NT2/D1 (cell line): ENCODE results near the gene DOCK3.

Experiments
- SUZ12 ChIP-seq: IDR thresholded peaks from 2 replicates; pipeline ENCODE4 v1.6.1; 2011; ENCODE audit not compliant: insufficient read length, insufficient read depth; ENCODE audit errors: extremely low read depth
- YY1 ChIP-seq: IDR thresholded peaks from 2 replicates; pipeline ENCODE4 v1.6.1; 2011; ENCODE audit not compliant: insufficient read length, insufficient read depth
- ZNF274 ChIP-seq: IDR thresholded peaks from 2 replicates; pipeline ENCODE4 v1.6.1; 2011; ENCODE audit warnings: mild to moderate bottlenecking, low read depth, low read length

DNA sequence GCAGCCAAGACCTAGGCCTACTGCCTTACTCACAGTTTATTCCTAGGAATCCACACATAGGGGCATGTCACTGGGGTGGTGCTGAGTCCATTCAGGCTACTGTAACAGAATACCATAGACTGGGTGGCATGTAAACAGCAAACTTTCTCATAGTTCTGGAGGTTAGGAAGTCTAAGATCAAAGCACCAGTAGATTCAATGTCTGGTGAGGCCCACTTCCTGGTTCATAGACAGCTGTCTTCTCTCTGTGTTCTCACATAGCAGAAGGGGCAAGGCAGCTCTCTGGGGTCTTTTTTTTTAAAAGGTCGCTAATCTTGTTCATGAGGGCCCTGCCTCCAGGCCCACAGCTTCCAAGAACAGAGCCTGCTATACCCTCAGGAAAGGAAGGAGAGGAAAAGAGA lies 596.4 kb downstream of the DOCK3 start:
- TF ChIP-seq ZNF274 (no peak), SUZ12 (no peak), YY1 (no peak)
